Erythroblast (primary cell): Measurements from ENCODE around the gene PGGT1B.
A peak's percentile ranks its signal among the peaks of the same experiment; 100 is the strongest.

Source experiments
- DNase-seq, 2 experiments: peaks; one replicate each; lab custom pipeline; 2025; lab: John Stamatoyannopoulos, UW
- GATA1 ChIP-seq: IDR thresholded peaks from 2 replicates; pipeline ENCODE4 v1.6.1; 2011; ENCODE audit warnings: low read depth, mild to moderate bottlenecking, control low read depth, low read length, moderate library complexity
- POLR2A ChIP-seq: IDR thresholded peaks from 2 replicates; pipeline ENCODE4 v1.6.1; 2011; ENCODE audit warnings: mild to moderate bottlenecking, low read length

Gene PGGT1B

DNA sequence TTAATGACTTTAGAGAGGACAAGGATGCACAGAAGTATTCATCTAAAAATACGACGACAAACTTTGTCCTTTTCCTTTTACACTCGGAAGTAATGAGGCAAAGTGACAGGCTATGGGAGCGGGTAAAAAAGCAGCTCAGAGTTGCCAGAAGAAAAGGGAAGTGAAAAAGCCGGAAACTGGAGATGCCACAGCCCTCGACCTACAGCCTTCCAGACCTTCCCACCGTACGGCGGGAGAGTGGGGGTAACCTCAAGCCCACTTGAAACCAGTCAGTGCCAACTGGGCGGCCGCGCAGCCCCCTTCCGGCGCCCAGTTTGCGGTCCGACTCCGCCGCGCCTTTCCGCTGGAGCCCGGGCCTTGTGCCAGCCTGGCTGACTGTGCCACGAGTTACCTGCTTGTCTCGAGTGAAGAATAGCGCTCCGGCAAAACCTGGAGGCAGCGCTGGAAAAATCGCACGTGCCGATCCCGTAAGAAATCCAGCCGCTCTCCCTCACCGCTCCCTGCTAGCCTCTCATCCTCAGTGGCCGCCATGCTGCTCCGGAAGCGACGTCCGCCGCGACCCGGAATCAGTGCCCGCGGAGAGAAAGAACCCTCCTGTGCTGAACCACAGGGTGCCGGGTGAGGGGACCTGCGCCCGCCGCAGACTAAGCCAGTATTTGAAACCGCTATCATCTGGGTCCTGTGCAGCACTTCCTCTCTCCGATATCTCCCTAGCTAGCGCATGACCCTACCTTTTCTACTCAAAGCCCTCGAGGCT is at the start of gene PGGT1B:
Gene PGGT1B, minus strand, starts transcription at position 557 of the 757 bp plus-strand sequence. Its CDS starts 26 bp downstream, at position 531.
- peak; percentile 68 to 69 for DNase-seq
- TF ChIP-seq POLR2A (peak; percentile 80), GATA1 (no peak)

DNA sequence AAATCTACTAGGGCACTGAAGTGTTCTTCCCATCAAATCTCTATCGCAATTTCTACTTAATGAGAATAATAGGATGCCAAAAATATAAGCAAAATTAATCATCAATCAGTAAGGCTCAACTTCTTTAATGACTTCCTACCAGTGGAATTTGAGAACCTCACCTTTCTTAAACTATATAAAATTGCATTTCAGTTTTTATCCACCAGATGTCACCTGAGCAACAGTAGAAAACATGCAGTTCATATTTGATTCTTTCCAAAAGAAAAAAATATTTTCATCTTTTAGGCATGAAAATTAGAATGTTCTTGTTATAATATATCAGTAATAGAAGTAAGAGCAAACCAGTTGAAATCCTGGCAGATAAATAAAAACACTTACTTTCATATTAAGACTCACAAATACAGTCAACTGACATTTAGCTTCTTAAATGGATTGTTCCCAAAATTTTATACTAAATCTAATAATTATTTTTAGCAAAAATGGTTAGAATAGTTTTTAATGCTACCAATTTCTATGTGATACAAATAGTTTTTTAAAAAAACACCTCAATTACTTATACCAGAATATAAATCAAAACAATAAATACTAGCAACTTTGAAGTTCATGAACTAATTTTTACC is 47.2 kb upstream of the PGGT1B start:
- peak; percentile 45 to 70 for DNase-seq
- TF ChIP-seq GATA1 (no peak), POLR2A (no peak)

DNA sequence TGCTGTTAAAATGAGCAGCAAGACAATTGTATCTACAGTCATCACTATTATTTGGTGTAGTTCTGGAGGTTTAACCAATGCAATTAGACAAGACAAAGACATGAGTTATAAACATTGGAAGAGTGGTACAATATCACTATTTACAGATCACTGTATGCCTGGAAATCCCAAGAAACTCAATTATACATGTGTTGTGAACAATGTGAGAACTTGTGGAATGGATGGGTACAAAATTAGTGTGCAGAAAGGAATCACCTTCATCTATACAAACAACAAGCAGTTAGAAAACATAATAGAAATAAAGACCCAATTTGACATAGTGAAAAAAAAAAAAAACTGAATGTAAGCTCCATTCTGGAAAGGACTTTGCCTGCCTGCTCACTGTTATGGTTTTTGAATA is 46.1 kb upstream of the PGGT1B start:
- no peak for DNase-seq
- TF ChIP-seq GATA1, result no peak
- TF ChIP-seq POLR2A, result no peak

DNA sequence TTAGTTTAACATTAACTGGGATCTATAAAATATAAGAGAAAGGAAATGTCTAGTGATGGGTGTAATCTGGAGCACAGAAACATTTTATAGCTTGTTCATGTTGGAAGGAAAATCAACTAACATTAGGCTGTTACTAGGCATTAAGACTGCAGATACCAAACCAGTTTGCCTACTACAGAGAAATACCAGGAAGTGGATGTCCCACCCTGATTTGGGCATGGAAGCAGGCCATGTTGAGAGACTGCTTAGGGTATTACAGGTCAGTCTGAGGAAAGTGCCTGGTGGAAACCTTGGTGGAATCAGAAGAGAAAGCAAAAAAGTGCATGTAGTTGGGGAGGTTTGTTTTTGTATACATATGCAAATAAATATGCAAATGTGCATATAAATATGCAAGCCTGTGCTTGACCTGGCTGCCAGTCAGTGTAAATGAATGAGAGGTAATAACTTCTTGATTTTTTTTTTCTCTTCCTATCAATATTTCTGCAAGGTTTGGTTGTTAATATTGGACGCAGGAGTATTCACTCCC is 43.4 kb upstream of the PGGT1B start:
- TF ChIP-seq POLR2A, result no peak
- TF ChIP-seq GATA1, result no peak
- no peak for DNase-seq

DNA sequence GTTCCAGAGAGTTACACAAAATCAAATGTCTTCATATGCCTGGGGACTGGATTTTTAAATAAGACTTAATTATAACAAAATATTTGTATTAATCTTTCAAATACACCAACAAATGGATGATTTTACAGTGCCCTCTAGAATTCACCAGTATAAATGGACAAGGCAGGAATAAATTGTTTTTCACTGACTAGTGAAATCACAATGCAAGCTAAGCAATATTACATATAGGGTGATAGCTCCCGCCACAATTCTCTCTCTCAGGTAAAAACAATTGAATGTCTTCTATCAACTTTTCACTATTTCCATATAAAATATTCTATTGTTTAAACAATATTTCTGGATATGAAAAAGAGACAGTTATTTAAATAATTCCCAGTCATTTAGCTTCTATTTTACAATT is 41.8 kb upstream of the PGGT1B start:
- no peak for DNase-seq
- no peak for TF ChIP-seq GATA1
- no peak for TF ChIP-seq POLR2A

DNA sequence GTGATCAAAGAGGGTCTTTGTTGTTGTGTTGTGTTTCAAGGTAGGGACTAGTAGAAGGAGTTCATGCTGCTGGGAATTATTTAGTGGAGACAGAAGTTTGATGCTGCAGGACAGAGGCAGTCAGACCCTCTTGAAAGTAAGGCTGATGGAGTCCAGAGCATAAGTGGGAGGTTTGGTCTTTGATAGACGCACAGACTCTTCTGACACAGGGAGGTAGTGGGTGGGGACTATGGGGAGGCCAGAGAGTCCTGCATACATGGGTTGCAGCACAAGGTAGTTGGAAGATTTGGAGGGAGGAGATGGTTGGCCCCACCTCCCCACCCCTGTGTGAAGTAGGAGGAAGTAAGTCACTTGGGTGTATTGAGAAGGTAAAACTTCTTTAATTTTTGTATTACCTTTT is 36.1 kb upstream of the PGGT1B start:
- TF ChIP-seq POLR2A (no peak), GATA1 (no peak)
- DNase-seq, result peak; percentile 3 to 4

DNA sequence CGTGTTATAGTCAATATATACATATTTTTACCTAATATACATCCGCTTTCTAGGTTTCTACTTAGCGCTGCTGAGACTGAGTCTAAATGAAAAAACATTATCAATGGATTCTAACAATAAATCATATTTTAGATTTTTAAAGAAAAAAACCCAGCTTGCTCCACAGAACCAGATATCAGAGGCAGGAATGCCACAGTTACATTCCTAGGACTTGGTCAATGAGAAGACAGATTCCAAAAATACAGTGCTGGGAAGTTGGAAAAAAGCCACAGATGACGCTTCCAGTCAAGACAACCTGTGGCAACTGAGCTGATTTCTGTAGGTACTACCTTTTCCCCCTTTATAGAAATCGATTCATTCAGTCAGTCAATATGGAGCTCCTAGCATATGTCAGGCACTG is 34.4 kb upstream of the PGGT1B start:
- peak in 1 of 2 experiments; percentile 25 for DNase-seq
- TF ChIP-seq POLR2A (no peak), GATA1 (no peak)

DNA sequence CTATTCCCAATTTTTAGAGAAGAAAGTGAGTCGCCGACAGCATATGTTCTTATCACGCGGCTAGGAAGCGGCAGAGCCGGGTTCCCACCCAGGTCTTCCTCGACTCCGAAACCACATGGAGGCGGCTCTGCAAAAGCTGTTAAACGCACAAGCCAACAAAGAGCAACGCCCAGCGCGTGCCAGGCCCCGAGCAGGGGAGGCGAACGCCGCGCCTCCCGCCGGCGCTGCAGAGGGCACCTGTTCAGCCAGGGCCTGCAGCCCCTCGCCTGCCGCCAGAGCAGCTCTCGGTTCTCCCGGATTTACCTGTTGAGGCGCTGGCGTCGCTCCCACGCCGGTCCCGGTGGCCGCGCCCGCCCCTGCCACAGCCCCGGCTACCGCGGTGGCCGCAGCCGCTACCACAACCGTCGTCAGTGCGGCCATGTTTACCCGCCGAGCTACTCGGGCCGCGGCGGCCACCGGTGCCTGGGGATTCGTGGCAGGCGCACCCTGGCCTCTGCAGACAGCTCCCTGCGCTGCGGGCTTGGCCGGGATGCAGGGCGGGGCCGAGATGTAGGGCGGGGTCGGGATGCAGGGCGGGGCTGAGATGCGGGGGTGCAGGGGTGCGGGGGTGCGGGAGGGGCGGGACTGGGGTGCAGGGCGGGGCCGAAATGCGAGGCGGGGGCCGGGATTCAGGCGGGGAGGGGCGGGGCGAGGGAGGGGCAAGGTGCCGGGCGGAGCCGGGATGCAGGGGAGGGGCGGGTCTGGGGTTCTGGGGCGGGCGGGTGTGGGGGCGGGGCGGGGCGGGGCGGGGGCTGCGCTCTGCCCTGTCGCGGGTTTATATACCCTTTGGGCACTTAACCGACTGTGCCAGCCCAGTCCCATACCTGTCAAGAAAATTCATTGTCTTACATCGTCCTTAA is 33.7 kb upstream of the PGGT1B start, which contains the start of gene CCDC112:
Gene CCDC112, minus strand, starts transcription at position 531 of the 899 bp plus-strand sequence. Its CDS starts 111 bp downstream, at position 420.
- TF ChIP-seq GATA1, result no peak
- peak; percentile 72 for TF ChIP-seq POLR2A
- peak; percentile 86 to 88 for DNase-seq

DNA sequence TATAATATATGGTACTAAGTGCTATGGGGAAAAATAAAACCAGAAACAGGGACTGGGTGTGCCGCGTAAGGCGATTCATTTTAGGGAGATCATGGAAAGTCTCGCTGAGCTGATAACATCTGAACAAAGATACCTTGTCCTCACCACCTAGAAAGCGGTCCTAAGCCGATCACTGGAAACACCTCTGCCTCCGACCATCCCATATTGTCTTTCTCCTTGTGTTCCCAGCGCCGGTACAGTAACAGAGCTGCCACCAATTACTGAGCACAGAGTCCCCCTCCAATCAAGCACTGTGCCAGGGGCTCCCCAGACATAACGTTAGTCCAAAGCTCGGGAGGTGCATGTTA is 33.1 kb upstream of the PGGT1B start:
- DNase-seq, result no peak
- TF ChIP-seq POLR2A, result no peak
- no peak for TF ChIP-seq GATA1

DNA sequence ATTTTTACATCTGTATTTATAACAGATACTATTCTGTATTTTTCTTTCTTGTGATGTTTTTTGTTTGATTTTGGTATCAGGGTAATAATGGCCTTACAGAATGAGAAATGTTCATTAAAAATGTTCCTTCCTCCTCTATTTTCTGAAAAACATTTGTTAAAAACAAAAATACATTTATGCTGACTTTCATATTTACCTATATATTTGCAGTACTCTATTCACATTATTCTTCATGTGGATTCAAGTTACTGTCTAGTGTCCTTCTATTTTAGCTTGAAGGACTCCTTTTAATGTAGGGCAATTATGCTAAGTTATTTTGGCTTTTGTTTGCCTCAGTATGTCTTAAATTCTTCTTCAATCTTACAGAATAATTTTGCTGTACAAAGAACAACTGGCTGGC is 28.7 kb upstream of the PGGT1B start:
- no peak for TF ChIP-seq POLR2A
- TF ChIP-seq GATA1, result no peak
- DNase-seq, result no peak

DNA sequence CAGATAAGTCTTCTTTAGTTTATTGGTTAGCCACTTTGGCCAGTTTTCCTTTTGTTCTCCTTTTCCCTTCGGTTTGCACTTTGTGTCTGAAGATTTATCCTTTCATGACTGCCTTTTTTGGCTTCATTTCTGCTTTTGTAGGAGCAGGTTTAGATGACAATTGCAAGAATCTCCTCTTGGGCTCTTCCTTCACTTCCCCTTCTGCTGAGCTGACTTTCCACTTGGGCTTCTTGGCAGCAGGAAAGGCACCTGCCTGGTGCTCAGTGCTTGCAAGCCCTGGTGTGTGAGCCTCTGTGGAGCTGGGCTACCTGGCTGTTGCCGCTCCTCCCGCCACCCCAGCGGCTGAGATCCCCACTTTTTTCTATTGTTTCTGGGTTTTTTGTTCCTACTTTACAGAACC is 26.4 kb upstream of the PGGT1B start:
- TF ChIP-seq GATA1 (no peak), POLR2A (no peak)
- no peak for DNase-seq

DNA sequence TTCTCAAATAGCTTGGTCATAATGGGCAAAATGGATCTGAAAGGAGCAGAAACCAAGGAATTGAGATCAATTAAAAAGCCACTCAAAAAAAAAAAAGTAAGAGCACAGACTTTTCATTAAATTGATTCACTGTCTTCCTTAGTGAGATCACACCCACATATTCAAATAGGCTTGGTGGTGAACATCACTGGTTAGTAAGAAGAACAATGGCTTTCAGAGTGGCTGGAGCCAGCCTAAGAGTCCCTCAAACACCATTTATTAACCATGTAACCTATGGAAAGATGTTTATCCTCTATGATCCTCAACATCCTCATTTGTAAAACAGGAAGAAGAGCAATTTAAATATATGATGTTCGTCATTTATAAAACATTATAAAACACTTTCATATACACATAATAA is 21.3 kb upstream of the PGGT1B start:
- no peak for DNase-seq
- no peak for TF ChIP-seq GATA1
- TF ChIP-seq POLR2A, result no peak

DNA sequence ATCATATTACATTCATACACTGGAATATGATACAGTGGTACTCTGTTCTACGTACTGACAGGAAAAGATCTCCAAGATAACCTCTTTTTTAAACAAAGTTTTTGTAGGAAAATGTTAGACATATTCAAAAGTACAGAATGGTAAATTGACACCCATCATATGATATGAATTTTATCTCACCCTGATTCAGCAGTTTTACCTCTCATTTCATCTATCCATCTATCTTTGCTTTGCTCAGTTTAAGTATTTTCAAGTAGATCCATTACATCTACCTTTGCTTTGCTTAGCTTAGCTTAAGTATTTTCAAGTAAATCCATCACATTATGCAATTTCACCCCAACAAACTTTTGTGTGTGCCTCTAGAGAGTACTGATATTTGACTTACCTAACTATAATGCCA is 19.5 kb upstream of the PGGT1B start:
- DNase-seq, result no peak
- TF ChIP-seq GATA1, result no peak
- TF ChIP-seq POLR2A, result no peak
